NCI-H2196 (cell line): ENCODE results near the gene KLHL21.

Experiments used
- DNase-seq: peaks from one replicate; lab custom pipeline; 2025; ENCODE audit not compliant: unreplicated experiment; lab: John Stamatoyannopoulos, UW

Gene KLHL21

GRCh38 chr1:6554907-6555778, 47.5 kb downstream of the KLHL21 start, which contains the start of gene TAS1R1:
Gene TAS1R1 (plus strand): TSS chr1:6555307. CDS start chr1:6555374, 67 bp downstream.
- DNase-seq = peak; percentile 75

- DNase-seq = peak; percentile 94
Observed at GRCh38 chr1:6554031-6554906, 48.4 kb downstream of the KLHL21 start, which contains the start of gene NOL9. Gene NOL9 (minus strand): TSS chr1:6554513. CDS start chr1:6554502, 11 bp downstream.

GRCh38 chr1:6547301-6547700, 55.4 kb downstream of the KLHL21 start:
- DNase-seq = no peak

- no peak for DNase-seq
Observed at GRCh38 chr1:6546326-6546725, 56.3 kb downstream of the KLHL21 start.

- DNase-seq = no peak
Observed at GRCh38 chr1:6545276-6546112, 57.2 kb downstream of the KLHL21 start.

GRCh38 chr1:6544831-6545230, 57.8 kb downstream of the KLHL21 start:
- DNase-seq = no peak
